ENCODE results near the gene CPNE9. TPM values are rescaled to one million over a fixed set of nuclear protein-coding genes. Genes with fewer than 3 reads are reported as not detected.

CPNE9 gene
- polyA plus RNA-seq, 2 of the 4 experiments (the other 2 are of a cell fraction), result 0.03 TPM; not detected in 1

DNA sequence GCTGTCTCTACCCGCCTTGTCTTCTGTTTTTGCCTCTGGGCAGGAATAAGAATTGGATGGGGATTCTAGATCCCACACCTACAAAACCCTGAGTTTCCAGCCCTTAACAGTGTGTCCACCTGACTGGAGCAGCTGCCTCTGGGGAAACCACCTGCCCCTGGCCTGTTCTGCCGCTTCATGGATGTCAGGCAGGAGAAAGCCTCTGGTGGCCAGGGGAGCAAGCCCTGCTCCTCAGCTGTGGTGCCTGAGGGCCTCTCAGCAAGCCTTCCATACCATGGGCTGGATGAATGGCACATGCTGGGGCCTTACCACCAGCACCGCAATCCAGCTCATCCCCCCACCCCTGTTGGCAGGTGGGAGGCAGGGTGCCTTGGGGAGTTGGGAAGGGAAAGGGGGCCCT lies 5.3 kb upstream of the CPNE9 start:
- CTCF ChIA-PET, result interaction anchor here (1.6 to 4.4 kb wide), 3 partner anchors 17 to 195 kb away, joined by 5 to 19 read pairs (median 9); no protein-coding TSS in a partner anchor
- ATAC-seq, result no peak
- no peak overlapping the region for H3K4me2 ChIP-seq
- H3K27ac ChIP-seq, result no peak overlapping the region
- no peak for FAIRE-seq
- POLR2A ChIA-PET, result no interaction called here
- WGBS (ENCODE audit: missing lambda C conversion rate), result 93% methylated on average over 3 of the region's 3 CpGs
- no peaks in the 10 kb centered on the region for H3K4me1 ChIP-seq
- H3K9me3 ChIP-seq, result no peaks in the 10 kb centered on the region
- no peak overlapping the region for H3K4me3 ChIP-seq
- TF ChIP-seq RCOR1 (IDR thresholded peaks at IDR 0.05; ENCODE audit: low read depth, low read length) (no peak), SREBF2 (IDR thresholded peaks at IDR 0.05) (no peak), NR3C1 (IDR thresholded peaks at IDR 0.05) (no peak), CBX8 (IDR thresholded peaks at IDR 0.05) (no peak), JUNB (IDR thresholded peaks at IDR 0.05) (no peak), FOSL2 (IDR thresholded peaks at IDR 0.05) (no peak), FOSL2 (CRISPR knock-in tag; IDR thresholded peaks at IDR 0.05) (no peak), GATA3 (IDR thresholded peaks at IDR 0.05; ENCODE audit: borderline replicate concordance) (no peak), CHD4 (IDR thresholded peaks at IDR 0.05; ENCODE audit: borderline replicate concordance) (no peak), HEYL (CRISPR knock-in tag; IDR thresholded peaks at IDR 0.05) (no peak), ZNF302 (CRISPR knock-in tag; IDR thresholded peaks at IDR 0.05) (no peak), HOXB13 (CRISPR knock-in tag; IDR thresholded peaks at IDR 0.05; ENCODE audit: low read depth) (no peak), MAFK (IDR thresholded peaks at IDR 0.05; ENCODE audit: partially characterized antibody) (no peak), HOXB5 (CRISPR knock-in tag; IDR thresholded peaks at IDR 0.05) (no peak)
- TF ChIP-seq, protein P1, sequence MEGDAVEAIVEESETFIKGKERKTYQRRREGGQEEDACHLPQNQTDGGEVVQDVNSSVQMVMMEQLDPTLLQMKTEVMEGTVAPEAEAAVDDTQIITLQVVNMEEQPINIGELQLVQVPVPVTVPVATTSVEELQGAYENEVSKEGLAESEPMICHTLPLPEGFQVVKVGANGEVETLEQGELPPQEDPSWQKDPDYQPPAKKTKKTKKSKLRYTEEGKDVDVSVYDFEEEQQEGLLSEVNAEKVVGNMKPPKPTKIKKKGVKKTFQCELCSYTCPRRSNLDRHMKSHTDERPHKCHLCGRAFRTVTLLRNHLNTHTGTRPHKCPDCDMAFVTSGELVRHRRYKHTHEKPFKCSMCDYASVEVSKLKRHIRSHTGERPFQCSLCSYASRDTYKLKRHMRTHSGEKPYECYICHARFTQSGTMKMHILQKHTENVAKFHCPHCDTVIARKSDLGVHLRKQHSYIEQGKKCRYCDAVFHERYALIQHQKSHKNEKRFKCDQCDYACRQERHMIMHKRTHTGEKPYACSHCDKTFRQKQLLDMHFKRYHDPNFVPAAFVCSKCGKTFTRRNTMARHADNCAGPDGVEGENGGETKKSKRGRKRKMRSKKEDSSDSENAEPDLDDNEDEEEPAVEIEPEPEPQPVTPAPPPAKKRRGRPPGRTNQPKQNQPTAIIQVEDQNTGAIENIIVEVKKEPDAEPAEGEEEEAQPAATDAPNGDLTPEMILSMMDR (IDR thresholded peaks at IDR 0.05), result no peak
- TF ChIP-seq, protein P2, sequence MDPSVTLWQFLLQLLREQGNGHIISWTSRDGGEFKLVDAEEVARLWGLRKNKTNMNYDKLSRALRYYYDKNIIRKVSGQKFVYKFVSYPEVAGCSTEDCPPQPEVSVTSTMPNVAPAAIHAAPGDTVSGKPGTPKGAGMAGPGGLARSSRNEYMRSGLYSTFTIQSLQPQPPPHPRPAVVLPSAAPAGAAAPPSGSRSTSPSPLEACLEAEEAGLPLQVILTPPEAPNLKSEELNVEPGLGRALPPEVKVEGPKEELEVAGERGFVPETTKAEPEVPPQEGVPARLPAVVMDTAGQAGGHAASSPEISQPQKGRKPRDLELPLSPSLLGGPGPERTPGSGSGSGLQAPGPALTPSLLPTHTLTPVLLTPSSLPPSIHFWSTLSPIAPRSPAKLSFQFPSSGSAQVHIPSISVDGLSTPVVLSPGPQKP (IDR thresholded peaks at IDR 0.05; ENCODE audit: low read depth, low read length), result no peak
- TF ChIP-seq, protein P3, sequence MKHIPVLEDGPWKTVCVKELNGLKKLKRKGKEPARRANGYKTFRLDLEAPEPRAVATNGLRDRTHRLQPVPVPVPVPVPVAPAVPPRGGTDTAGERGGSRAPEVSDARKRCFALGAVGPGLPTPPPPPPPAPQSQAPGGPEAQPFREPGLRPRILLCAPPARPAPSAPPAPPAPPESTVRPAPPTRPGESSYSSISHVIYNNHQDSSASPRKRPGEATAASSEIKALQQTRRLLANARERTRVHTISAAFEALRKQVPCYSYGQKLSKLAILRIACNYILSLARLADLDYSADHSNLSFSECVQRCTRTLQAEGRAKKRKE (CRISPR knock-in tag; IDR thresholded peaks at IDR 0.05; ENCODE audit: low read depth), result no peak
- TF ChIP-seq, protein P4, sequence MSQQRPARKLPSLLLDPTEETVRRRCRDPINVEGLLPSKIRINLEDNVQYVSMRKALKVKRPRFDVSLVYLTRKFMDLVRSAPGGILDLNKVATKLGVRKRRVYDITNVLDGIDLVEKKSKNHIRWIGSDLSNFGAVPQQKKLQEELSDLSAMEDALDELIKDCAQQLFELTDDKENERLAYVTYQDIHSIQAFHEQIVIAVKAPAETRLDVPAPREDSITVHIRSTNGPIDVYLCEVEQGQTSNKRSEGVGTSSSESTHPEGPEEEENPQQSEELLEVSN (IDR thresholded peaks at IDR 0.05; ENCODE audit: borderline replicate concordance, low read depth), result no peak
- no peak for DNase-seq (ENCODE audit: low read depth in 1 of 2, low spot score in 1 of 2)

DNA sequence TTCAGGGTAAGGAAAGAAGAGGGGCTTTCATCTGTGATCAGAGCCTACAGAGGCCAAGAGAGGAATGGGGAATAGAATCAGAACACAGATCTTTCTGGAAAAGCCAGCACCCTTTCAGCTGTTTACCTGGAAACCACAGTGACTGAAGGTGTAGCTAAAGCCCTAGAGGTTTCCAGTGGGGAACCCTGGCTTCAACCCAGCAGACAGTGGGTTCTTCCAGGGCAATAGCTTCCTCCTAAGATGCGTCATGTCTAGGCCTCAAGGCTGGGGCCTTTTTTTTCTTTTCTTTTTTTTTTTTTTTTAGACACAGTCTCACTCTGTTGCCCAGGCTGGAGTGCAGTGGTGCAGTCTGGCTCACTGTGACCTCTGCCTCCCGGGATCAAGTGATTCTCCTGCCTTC lies 3.1 kb upstream of the CPNE9 start:
- H3K4me3 ChIP-seq, result no peak overlapping the region
- peaks cover 8% of the 10 kb centered on the region; the same call in 1 of the 3 replicates for H3K4me1 ChIP-seq
- ChIA-PET CTCF (interaction anchor here (0.7 to 1.3 kb wide), 3 partner anchors 15 to 643 kb away, joined by 3 to 5 read pairs (median 5); no protein-coding TSS in a partner anchor), POLR2A (no interaction called here)
- no peak overlapping the region for H3K4me2 ChIP-seq
- 89% methylated on average over 2 of the region's 2 CpGs for WGBS (ENCODE audit: missing lambda C conversion rate)
- no peaks in the 10 kb centered on the region for H3K9me3 ChIP-seq
- ATAC-seq, result no peak
- no peak for DNase-seq (ENCODE audit: low read depth in 1 of 2, low spot score in 1 of 2)
- no peak for FAIRE-seq
- no peak overlapping the region for H3K27ac ChIP-seq
- TF ChIP-seq, protein P5, sequence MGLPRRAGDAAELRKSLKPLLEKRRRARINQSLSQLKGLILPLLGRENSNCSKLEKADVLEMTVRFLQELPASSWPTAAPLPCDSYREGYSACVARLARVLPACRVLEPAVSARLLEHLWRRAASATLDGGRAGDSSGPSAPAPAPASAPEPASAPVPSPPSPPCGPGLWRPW (IDR thresholded peaks at IDR 0.05), result no peak
- TF ChIP-seq RCOR1 (IDR thresholded peaks at IDR 0.05; ENCODE audit: low read depth, low read length) (no peak), GATA3 (IDR thresholded peaks at IDR 0.05; ENCODE audit: borderline replicate concordance) (no peak), FOSB (CRISPR knock-in tag; IDR thresholded peaks at IDR 0.05) (no peak), HDAC2 (IDR thresholded peaks at IDR 0.05) (no peak), CEBPB (IDR thresholded peaks at IDR 0.05) (no peak), EHMT2 (IDR thresholded peaks at IDR 0.05; ENCODE audit: low read depth) (no peak), KDM5A (IDR thresholded peaks at IDR 0.05) (no peak), RARB (CRISPR knock-in tag; IDR thresholded peaks at IDR 0.05) (no peak), CHD4 (IDR thresholded peaks at IDR 0.05; ENCODE audit: borderline replicate concordance) (no peak), EHF (CRISPR knock-in tag; IDR thresholded peaks at IDR 0.05) (no peak), FOXS1 (CRISPR knock-in tag; IDR thresholded peaks at IDR 0.05) (no peak), ZSCAN20 (CRISPR knock-in tag; IDR thresholded peaks at IDR 0.05) (no peak)
- TF ChIP-seq, protein P6, sequence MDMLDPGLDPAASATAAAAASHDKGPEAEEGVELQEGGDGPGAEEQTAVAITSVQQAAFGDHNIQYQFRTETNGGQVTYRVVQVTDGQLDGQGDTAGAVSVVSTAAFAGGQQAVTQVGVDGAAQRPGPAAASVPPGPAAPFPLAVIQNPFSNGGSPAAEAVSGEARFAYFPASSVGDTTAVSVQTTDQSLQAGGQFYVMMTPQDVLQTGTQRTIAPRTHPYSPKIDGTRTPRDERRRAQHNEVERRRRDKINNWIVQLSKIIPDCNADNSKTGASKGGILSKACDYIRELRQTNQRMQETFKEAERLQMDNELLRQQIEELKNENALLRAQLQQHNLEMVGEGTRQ (IDR thresholded peaks at IDR 0.05), result no peak
- TF ChIP-seq, protein P7, sequence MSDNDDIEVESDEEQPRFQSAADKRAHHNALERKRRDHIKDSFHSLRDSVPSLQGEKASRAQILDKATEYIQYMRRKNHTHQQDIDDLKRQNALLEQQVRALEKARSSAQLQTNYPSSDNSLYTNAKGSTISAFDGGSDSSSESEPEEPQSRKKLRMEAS (IDR thresholded peaks at IDR 0.05), result no peak
- TF ChIP-seq, protein P8, sequence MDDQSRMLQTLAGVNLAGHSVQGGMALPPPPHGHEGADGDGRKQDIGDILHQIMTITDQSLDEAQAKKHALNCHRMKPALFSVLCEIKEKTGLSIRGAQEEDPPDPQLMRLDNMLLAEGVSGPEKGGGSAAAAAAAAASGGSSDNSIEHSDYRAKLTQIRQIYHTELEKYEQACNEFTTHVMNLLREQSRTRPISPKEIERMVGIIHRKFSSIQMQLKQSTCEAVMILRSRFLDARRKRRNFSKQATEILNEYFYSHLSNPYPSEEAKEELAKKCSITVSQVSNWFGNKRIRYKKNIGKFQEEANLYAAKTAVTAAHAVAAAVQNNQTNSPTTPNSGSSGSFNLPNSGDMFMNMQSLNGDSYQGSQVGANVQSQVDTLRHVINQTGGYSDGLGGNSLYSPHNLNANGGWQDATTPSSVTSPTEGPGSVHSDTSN (IDR thresholded peaks at IDR 0.05), result no peak
